ENCODE results near the gene PPIL1. TPM values are rescaled to one million over a fixed set of nuclear protein-coding genes. Genes with fewer than 3 reads are reported as not detected.
A peak's percentile ranks its signal among the peaks of the same experiment; 100 is the strongest.

PPIL1 gene
- total and polyA plus RNA-seq, 7 donors = 18.1 to 92.3 (median 22.4) TPM

DNA sequence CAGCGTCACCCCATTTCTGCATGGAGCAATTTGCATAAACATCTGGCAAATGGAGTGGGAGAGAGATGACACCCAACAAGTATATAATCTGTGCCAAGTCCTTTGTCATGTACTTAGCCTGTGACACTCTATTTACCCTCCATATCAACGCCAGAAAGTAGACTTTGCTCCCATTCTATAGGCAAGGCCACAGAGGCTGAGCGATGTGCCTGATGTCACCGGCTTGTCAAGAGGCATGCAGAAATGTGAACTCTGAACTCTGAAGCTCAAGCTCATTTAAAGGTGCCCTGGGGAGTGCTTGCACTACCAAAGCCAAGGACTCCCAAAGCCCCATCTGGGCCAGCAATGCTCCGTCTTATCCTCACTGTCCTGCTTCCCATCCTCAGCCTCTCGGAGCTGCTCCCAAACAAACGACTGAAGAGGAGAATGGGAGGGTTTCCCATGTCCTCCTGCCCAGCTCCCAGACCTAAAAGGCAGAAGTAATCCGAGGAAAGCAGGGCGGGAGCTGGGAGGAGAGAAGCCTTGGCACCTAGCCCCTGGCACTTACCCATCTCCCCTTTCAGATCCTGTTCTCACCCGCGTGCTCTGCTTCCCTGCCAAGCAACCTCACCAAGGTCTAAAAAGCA is 44.6 kb downstream of the PPIL1 start:
- TF ChIP-seq, protein P1, sequence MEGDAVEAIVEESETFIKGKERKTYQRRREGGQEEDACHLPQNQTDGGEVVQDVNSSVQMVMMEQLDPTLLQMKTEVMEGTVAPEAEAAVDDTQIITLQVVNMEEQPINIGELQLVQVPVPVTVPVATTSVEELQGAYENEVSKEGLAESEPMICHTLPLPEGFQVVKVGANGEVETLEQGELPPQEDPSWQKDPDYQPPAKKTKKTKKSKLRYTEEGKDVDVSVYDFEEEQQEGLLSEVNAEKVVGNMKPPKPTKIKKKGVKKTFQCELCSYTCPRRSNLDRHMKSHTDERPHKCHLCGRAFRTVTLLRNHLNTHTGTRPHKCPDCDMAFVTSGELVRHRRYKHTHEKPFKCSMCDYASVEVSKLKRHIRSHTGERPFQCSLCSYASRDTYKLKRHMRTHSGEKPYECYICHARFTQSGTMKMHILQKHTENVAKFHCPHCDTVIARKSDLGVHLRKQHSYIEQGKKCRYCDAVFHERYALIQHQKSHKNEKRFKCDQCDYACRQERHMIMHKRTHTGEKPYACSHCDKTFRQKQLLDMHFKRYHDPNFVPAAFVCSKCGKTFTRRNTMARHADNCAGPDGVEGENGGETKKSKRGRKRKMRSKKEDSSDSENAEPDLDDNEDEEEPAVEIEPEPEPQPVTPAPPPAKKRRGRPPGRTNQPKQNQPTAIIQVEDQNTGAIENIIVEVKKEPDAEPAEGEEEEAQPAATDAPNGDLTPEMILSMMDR (IDR thresholded peaks at IDR 0.05) = no peak
- Histone ChIP-seq H3K36me3 (ENCODE audit: insufficient read depth in 1 of 2, low read depth in 1 of 2) (no peaks in the 10 kb centered on the region), H3K9me3 (no peaks in the 10 kb centered on the region), H3K4me3 (peak overlapping the region; percentile 29), H3K27ac (peak overlapping the region; percentile 51), H3K4me1 (peaks cover 15% of the 10 kb centered on the region), H3K27me3 (ENCODE audit: insufficient read depth in 3 of 3, low read length in 2 of 3) (no peaks in the 10 kb centered on the region)
- 11 to 25% (median 16%) methylated on average over 11 of the region's 11 CpGs for WGBS, 3 donors
- DNase-seq = peak; percentile 68 to 85
- intact Hi-C loops (cut with DNase I) = no loop called here
- peak; percentile 67 to 94 (median 86) for ATAC-seq

DNA sequence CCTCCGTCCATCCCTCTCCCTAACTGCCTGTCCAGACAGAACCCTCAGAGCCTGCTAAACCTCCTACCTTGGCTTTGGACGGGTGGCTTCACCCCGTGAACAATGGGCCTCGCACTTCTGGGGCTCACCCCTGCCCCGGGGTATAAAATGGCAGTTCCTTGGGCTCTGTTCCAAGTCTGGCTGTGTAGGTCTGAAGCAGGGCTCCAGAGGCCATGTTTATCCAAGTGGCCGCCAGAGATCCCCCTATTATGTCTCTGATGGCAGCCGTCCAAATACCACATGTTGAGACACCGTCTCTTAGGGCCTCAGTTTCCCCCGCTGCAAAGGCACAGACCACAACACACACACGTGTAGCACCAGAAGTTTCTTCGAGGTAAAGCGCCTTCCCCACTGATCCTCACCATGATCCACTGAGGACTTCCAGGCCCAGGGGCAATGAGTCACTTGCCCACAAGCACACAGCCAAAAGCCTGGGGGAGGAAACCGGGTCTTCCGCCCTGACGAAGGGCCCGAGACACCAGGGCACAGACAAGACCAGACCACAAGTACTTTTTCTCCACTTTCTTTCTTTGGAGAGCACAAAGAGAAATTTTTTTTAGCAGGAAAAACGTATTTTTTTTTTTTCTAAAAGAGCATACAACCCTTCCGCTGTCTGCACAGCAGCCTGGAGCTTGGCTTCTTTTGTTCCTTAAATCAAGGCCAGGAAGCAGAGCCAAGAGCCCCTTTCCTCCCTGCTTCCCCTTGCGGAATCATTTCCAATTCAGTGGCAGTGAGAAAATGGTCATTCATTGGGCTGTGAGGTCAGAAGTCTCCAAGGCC is 47.1 kb downstream of the PPIL1 start:
- intact Hi-C loops (cut with DNase I) = no loop called here
- Histone ChIP-seq H3K27ac (peak overlapping the region; percentile 58), H3K4me3 (no peak overlapping the region), H3K9me3 (no peaks in the 10 kb centered on the region), H3K4me1 (peaks cover 15% of the 10 kb centered on the region), H3K36me3 (ENCODE audit: insufficient read depth in 1 of 2, low read depth in 1 of 2) (no peaks in the 10 kb centered on the region), H3K27me3 (ENCODE audit: insufficient read depth in 3 of 3, low read length in 2 of 3) (no peaks in the 10 kb centered on the region)
- TF ChIP-seq, protein P1 (IDR thresholded peaks at IDR 0.05) = no peak
- ATAC-seq (peak in 2 of 4 donors; percentile 23 to 27), DNase-seq (peak in 1 of 2 donors; percentile 53)
- WGBS, 3 donors = 54 to 57% (median 56%) methylated on average over 19 of the region's 19 CpGs

DNA sequence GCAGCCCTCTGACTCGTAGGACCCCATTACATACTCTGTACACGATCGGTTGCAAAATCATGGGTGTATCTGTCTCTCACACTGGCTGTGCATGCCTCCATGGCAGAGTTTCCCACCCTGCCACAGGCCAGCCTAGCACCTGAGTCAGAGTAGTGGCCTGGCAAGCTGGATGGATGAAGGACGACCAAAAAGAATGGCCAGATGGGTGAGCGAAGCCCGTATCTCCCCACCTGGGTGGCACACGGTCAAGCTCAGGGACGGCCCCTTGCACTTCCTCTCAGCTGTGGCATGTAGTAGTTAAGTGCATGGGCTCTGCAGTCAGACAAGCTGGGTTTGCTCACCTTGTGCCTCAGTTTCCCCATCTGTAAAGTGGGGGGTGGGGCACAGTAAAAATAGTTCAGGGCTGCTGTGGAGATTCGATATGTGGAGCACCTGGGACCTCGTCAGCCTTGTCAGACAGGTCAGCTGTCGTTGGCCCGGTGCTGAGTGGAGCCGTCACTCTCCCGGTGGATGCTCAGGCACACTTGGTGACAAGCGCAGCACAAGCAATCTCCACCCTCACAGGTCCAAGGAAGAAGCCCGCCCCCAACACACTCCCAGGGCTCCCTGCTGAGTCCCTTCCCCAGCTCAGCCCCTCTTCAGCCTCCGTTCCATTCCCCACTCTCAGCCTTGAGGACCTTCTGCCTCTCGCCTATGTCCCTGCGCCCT is 47.9 kb downstream of the PPIL1 start:
- H3K36me3 ChIP-seq (ENCODE audit: insufficient read depth in 1 of 2, low read depth in 1 of 2) = no peaks in the 10 kb centered on the region
- H3K4me3 ChIP-seq = no peak overlapping the region
- H3K9me3 ChIP-seq = no peaks in the 10 kb centered on the region
- WGBS, 3 donors = 80 to 88% (median 86%) methylated on average over 19 of the region's 19 CpGs
- intact Hi-C loops (cut with DNase I) = no loop called here
- DNase-seq (no peak), ATAC-seq (no peak)
- peak overlapping the region; percentile 58 for H3K27ac ChIP-seq
- H3K4me1 ChIP-seq = peaks cover 18% of the 10 kb centered on the region
- TF ChIP-seq, protein P1 (IDR thresholded peaks at IDR 0.05) = no peak
- H3K27me3 ChIP-seq (ENCODE audit: insufficient read depth in 3 of 3, low read length in 2 of 3) = no peaks in the 10 kb centered on the region

- Histone ChIP-seq H3K4me1 (peaks cover 18% of the 10 kb centered on the region), H3K36me3 (ENCODE audit: insufficient read depth in 1 of 2, low read depth in 1 of 2) (no peaks in the 10 kb centered on the region), H3K9me3 (no peaks in the 10 kb centered on the region), H3K4me3 (no peak overlapping the region), H3K27me3 (ENCODE audit: insufficient read depth in 3 of 3, low read length in 2 of 3) (no peaks in the 10 kb centered on the region), H3K27ac (no peak overlapping the region)
- TF ChIP-seq, protein P1 (IDR thresholded peaks at IDR 0.05) = no peak
- WGBS, 3 donors = 83 to 93% (median 92%) methylated on average over 8 of the region's 8 CpGs
- ATAC-seq (no peak), DNase-seq (no peak)
- intact Hi-C loops (cut with DNase I) = no loop called here
Observed at GRCh38 chr6:36825994-36826393, 48.6 kb downstream of the PPIL1 start.

All from psoas muscle (tissue), 8 donors.